CD14-positive monocyte (primary cell): ENCODE measurements around the gene COL13A1. TPM values are rescaled to one million over a fixed set of nuclear protein-coding genes. Genes with fewer than 3 reads are reported as not detected.

Source experiments
- DNase-seq, 3 donors: peaks; one replicate each; pipeline ENCODE4 v3.0.0-alpha.2; 2011 to 2022
- H2AFZ ChIP-seq: 2 replicates; pipeline ENCODE4 v1.6.0; 2012; ENCODE audit warnings: mild to moderate bottlenecking, low read depth, low read length, inconsistent platforms; ENCODE audit not compliant: insufficient read depth, poor library complexity, severe bottlenecking
- H3K27ac ChIP-seq, 2 donors: 1 replicate in 1 of 2; 2 replicates in 1 of 2; pipeline ENCODE4 v1.5.1; 2012 to 2013; ENCODE audit warnings: low read length in 2 of 2, control low read depth in 1 of 2, inconsistent platforms in 1 of 2, low read depth in 1 of 2, mild to moderate bottlenecking in 1 of 2
- H3K27me3 ChIP-seq, 2 donors: one replicate each; pipeline versions ENCODE4 v1.6.0 to v1.6.1; 2011 to 2013; ENCODE audit warnings: low read length in 2 of 2; ENCODE audit not compliant: control insufficient read depth in 2 of 2, insufficient read depth in 2 of 2
- H3K36me3 ChIP-seq, 2 donors: replicated peaks in 1 of 2; 1 replicate in 1 of 2; 2 replicates in 1 of 2; pipeline versions ENCODE4 v1.5.1 to v1.6.1; 2012 to 2013; ENCODE audit warnings: low read length in 2 of 2, control low read depth in 1 of 2, inconsistent platforms in 1 of 2, mild to moderate bottlenecking in 1 of 2; ENCODE audit not compliant: insufficient read depth in 2 of 2, control insufficient read depth in 1 of 2
- H3K4me1 ChIP-seq, 2 donors: 1 replicate in 1 of 2; 2 replicates in 1 of 2; pipeline versions ENCODE4 v1.5.1 to v1.6.1; 2012 to 2013; ENCODE audit warnings: low read length in 2 of 2, control low read depth in 1 of 2, inconsistent platforms in 1 of 2, mild to moderate bottlenecking in 1 of 2, moderate library complexity in 1 of 2; ENCODE audit not compliant: insufficient read depth in 2 of 2, control insufficient read depth in 1 of 2
- H3K4me2 ChIP-seq: replicated peaks from 2 replicates; pipeline ENCODE3; 2012; ENCODE audit warnings: low read length, moderate library complexity, mild to moderate bottlenecking; ENCODE audit not compliant: poor library complexity, severe bottlenecking; ENCODE audit errors: extremely low read depth
- H3K4me3 ChIP-seq, 3 experiments: fragments of 200-600 bp in 1 of 3; sonication (generic) in 1 of 3; replicated peaks in 1 of 3; 1 replicate in 2 of 3; 2 replicates in 1 of 3; pipeline ENCODE4 v1.5.1; 2011 to 2013; ENCODE audit warnings: low read length in 3 of 3, mild to moderate bottlenecking in 3 of 3, control low read depth in 2 of 3, low read depth in 2 of 3, inconsistent platforms in 1 of 3, moderate library complexity in 1 of 3
- H3K79me2 ChIP-seq: 2 replicates; pipeline ENCODE4 v1.6.0; 2012; ENCODE audit warnings: mild to moderate bottlenecking, control low read depth, inconsistent platforms, low read length, moderate library complexity; ENCODE audit not compliant: insufficient read depth
- H3K9ac ChIP-seq: 2 replicates; pipeline ENCODE4 v1.6.0; 2017; ENCODE audit warnings: low read length, mild to moderate bottlenecking; ENCODE audit not compliant: insufficient read depth, poor library complexity, severe bottlenecking
- H3K9me3 ChIP-seq, 2 donors: replicated peaks in 1 of 2; 1 replicate in 1 of 2; 2 replicates in 1 of 2; pipeline versions ENCODE4 v1.5.1 to v1.6.1; 2012 to 2013; ENCODE audit warnings: low read length in 2 of 2, control low read depth in 1 of 2; ENCODE audit not compliant: control insufficient read depth in 1 of 2, insufficient read depth in 1 of 2
- H4K20me1 ChIP-seq: 2 replicates; pipeline ENCODE4 v1.6.0; 2012; ENCODE audit warnings: mild to moderate bottlenecking, low read length, control low read depth, moderate library complexity; ENCODE audit not compliant: insufficient read depth
- H3K27ac Mint-ChIP-seq, 7 donors: one replicate each; pipeline ENCODE4 v1.8.0; 2020; ENCODE audit warnings: mild to moderate bottlenecking in 7 of 7, mixed read lengths in 7 of 7, moderate library complexity in 6 of 7, inconsistent platforms in 2 of 7
- H3K27me3 Mint-ChIP-seq, 3 donors: one replicate each; pipeline ENCODE4 v1.8.0; 2021 to 2022; ENCODE audit warnings: low read depth in 3 of 3, mild to moderate bottlenecking in 3 of 3, mixed read lengths in 3 of 3, moderate library complexity in 3 of 3, inconsistent platforms in 1 of 3
- H3K36me3 Mint-ChIP-seq, 2 donors: one replicate each; pipeline ENCODE4 v1.8.0; 2020; ENCODE audit warnings: mixed read lengths in 2 of 2, inconsistent platforms in 1 of 2, mild to moderate bottlenecking in 1 of 2
- H3K4me1 Mint-ChIP-seq: one replicate; pipeline ENCODE4 v1.8.0; 2020; ENCODE audit warnings: mild to moderate bottlenecking, mixed read lengths
- H3K4me3 Mint-ChIP-seq, 2 donors: one replicate each; pipeline ENCODE4 v1.8.0; 2020; ENCODE audit warnings: mild to moderate bottlenecking in 2 of 2, mixed read lengths in 2 of 2, moderate library complexity in 1 of 2
- H3K9me3 Mint-ChIP-seq, 7 donors: one replicate each; pipeline ENCODE4 v1.8.0; 2020 to 2022; ENCODE audit warnings: mixed read lengths in 7 of 7, mild to moderate bottlenecking in 6 of 7, moderate library complexity in 6 of 7, inconsistent platforms in 2 of 7
- WGBS: methylation state at CpG from one replicate; pipeline ENCODE4 v1.1.5; 2013; ENCODE audit warnings: missing lambda C conversion rate; ENCODE audit not compliant: insufficient coverage; 5-methylcytosine and 5-hydroxymethylcytosine counted together
- intact Hi-C, 2 donors: fragments of 100-400 bp; cut with micrococcal nuclease; formaldehyde crosslinking; loops; one replicate each; pipeline versions ENCODE4 v1.15.0 to v1.15.1; 2023
- polyA plus RNA-seq, 3 donors: library from polyadenylated mRNA; depleted of rRNA in 1 of 3; unstranded in 2 of 3; stranded (reverse) in 1 of 3; fragments of 300-500 nt in 2 of 3; fragments of >200 nt in 1 of 3; fragmentation: Illumina TruSeq in 2 of 3; gene quantifications; 1 replicate in 2 of 3; 2 replicates in 1 of 3; pipeline ENCODE4 v1.2.3, GENCODE V29; 2012 to 2021
- TF ChIP-seq, protein P1 (sequence below): fragments of 200-600 bp; IDR thresholded peaks from one replicate; pipeline ENCODE4 v1.8.0; 2022; ENCODE audit warnings: antibody characterized with exemption, mild to moderate bottlenecking

The COL13A1 gene
- polyA plus RNA-seq, 3 donors = not detected

DNA sequence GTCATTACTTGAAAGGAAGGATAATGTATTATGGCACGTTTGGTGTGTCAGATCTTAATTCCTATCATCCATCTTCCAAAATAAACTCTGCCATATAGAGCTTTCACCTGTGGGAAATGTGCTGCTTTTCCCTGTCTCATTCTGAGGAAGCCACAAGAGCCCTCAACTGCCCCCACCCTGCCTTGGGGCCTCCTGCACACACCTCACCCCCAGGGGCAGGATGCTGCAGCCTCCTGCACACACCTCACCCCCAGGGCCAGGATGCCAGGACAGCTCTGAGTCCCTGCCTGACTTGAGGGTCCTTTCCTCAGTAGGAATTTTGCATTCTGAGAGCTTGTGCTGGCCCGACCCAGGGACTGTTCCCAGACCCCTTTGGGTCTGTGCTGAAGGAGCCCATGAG is 67.1 kb downstream of the COL13A1 start:
- intact Hi-C loops = no loop called here
- Histone ChIP-seq H3K4me1 (no peaks in the 10 kb centered on the region), H4K20me1 (no peaks in the 10 kb centered on the region), H2AFZ (no peak overlapping the region), H3K27me3 (no peaks in the 10 kb centered on the region), H3K9me3 (no peaks in the 10 kb centered on the region), H3K79me2 (no peaks in the 10 kb centered on the region), H3K4me3 (no peak overlapping the region), H3K9ac (no peak overlapping the region), H3K27ac (no peak overlapping the region), H3K4me2 (no peak overlapping the region), H3K36me3 (no peaks in the 10 kb centered on the region)
- H3K4me1 Mint-ChIP-seq = no peaks in the 10 kb centered on the region
- no peak overlapping the region for H3K4me3 Mint-ChIP-seq
- peaks cover 0 to 1% (median 0%) of the 10 kb centered on the region in 7 donors for H3K9me3 Mint-ChIP-seq
- H3K36me3 Mint-ChIP-seq = no peaks in the 10 kb centered on the region
- H3K27me3 Mint-ChIP-seq = peaks cover 5 to 8% (median 6%) of the 10 kb centered on the region in 3 donors
- TF ChIP-seq, protein P1, sequence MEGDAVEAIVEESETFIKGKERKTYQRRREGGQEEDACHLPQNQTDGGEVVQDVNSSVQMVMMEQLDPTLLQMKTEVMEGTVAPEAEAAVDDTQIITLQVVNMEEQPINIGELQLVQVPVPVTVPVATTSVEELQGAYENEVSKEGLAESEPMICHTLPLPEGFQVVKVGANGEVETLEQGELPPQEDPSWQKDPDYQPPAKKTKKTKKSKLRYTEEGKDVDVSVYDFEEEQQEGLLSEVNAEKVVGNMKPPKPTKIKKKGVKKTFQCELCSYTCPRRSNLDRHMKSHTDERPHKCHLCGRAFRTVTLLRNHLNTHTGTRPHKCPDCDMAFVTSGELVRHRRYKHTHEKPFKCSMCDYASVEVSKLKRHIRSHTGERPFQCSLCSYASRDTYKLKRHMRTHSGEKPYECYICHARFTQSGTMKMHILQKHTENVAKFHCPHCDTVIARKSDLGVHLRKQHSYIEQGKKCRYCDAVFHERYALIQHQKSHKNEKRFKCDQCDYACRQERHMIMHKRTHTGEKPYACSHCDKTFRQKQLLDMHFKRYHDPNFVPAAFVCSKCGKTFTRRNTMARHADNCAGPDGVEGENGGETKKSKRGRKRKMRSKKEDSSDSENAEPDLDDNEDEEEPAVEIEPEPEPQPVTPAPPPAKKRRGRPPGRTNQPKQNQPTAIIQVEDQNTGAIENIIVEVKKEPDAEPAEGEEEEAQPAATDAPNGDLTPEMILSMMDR = no peak
- no peak for DNase-seq
- WGBS = 80% methylated on average over 1 of the region's 2 CpGs
- no peak overlapping the region for H3K27ac Mint-ChIP-seq

DNA sequence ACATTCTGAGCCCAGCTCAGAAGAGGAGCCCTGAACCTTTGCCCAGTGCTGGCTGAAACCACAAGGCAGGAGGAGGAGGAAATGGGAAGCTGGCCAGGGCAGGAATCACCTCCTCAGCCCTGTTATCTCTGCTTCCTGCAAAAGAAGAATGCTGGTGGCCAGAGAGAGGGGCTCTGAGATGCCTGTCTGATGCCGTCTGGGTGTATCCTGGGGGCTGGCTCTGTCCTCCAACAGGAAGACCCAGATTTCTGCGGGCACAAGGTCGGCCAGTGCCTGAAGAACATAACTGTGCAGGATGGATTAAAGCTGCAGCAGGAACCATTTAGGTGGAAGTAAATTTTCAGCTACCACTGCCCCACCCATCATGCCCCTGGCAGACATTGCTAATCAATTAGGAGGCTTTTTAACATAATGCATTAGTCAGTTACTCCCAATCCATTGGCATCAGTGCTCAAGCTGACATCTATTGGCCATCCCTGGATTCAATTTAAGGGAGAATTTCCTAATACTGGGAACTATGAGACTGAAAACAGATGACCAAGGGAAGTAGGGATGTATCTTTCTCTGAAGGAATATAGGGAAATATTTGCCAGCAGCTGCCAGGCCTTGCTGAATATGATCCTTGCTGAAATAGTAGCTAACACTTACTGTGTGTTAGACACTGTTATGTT is 67.7 kb downstream of the COL13A1 start:
- peaks cover 5 to 8% (median 7%) of the 10 kb centered on the region in 3 donors for H3K27me3 Mint-ChIP-seq
- no peaks in the 10 kb centered on the region for H3K4me1 Mint-ChIP-seq
- Histone ChIP-seq H3K9ac (no peak overlapping the region), H3K4me2 (no peak overlapping the region), H3K4me1 (no peaks in the 10 kb centered on the region), H2AFZ (no peak overlapping the region), H3K27me3 (no peaks in the 10 kb centered on the region), H3K36me3 (no peaks in the 10 kb centered on the region), H3K4me3 (no peak overlapping the region), H3K9me3 (no peaks in the 10 kb centered on the region), H3K27ac (no peak overlapping the region), H3K79me2 (no peaks in the 10 kb centered on the region), H4K20me1 (no peaks in the 10 kb centered on the region)
- peaks cover 0 to 1% (median 0%) of the 10 kb centered on the region in 7 donors for H3K9me3 Mint-ChIP-seq
- no peak overlapping the region for H3K4me3 Mint-ChIP-seq
- H3K27ac Mint-ChIP-seq = no peak overlapping the region
- TF ChIP-seq, protein P1 = no peak
- DNase-seq = no peak
- H3K36me3 Mint-ChIP-seq = no peaks in the 10 kb centered on the region
- 30% methylated on average over 1 of the region's 3 CpGs for WGBS
- intact Hi-C loops = no loop called here
